GM12865 (cell line): Measurements from ENCODE around the gene EDARADD.
"Not testable (repeated sequence)": the region's sequence is repeated elsewhere in the genome, so short reads cannot be mapped to it uniquely, and the experiment has no call there.

ENCODE experiments used
- DNase-seq: peaks from one replicate; pipeline ENCODE4 v3.0.0; 2010; ENCODE audit warnings: low read depth
- H3K4me3 ChIP-seq: 2 replicates; pipeline ENCODE4 v1.5.1; 2011; ENCODE audit warnings: mild to moderate bottlenecking, low read depth, low read length, control low read depth
- TF ChIP-seq, protein P1 (sequence below): IDR thresholded peaks from 2 replicates; pipeline ENCODE4 v1.5.1; 2011; ENCODE audit warnings: low read length, control low read depth, low read depth, inconsistent platforms; ENCODE audit not compliant: insufficient read depth; ENCODE audit errors: missing control alignments

EDARADD gene

DNA sequence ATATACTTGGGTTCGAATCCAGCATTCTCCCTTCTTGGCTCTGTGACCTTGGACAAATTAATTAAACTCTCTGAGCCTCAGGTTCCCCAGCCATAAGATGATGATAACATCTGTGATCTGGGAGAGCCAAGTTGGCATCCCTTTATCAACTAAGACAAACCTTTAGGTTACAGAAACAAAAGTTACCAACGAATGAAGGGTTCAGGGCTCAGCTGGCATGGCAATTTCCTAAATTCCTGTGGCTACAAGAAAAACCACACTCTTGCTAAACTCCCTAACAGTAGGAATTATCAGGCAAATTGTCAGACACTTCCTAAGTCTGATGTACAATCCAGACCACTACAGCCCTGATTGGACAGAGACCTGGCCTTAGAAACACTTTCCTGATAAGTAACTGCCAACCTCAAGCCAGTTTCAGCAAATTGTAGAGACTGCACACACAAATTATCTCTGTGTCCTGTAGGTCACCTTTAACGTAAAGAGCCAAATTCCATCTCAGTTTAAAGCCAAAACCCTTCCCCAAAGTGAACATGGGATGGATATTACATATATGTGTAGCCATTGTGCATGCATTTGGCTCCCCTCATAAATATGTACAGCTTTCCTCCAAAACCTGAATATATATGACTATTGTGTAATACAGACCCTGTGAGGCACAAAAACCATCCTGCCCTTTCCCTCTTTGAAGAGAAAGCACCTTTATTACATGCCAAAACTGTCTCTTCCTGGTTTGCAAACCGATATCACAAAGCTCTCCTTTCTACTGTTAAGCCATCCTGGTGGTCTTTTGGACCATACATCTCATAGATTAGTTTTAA, 39.5 kb upstream of the EDARADD start:
- H3K4me3 ChIP-seq = no peak overlapping the region
- no peak for DNase-seq
- TF ChIP-seq, protein P1, sequence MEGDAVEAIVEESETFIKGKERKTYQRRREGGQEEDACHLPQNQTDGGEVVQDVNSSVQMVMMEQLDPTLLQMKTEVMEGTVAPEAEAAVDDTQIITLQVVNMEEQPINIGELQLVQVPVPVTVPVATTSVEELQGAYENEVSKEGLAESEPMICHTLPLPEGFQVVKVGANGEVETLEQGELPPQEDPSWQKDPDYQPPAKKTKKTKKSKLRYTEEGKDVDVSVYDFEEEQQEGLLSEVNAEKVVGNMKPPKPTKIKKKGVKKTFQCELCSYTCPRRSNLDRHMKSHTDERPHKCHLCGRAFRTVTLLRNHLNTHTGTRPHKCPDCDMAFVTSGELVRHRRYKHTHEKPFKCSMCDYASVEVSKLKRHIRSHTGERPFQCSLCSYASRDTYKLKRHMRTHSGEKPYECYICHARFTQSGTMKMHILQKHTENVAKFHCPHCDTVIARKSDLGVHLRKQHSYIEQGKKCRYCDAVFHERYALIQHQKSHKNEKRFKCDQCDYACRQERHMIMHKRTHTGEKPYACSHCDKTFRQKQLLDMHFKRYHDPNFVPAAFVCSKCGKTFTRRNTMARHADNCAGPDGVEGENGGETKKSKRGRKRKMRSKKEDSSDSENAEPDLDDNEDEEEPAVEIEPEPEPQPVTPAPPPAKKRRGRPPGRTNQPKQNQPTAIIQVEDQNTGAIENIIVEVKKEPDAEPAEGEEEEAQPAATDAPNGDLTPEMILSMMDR = no peak

DNA sequence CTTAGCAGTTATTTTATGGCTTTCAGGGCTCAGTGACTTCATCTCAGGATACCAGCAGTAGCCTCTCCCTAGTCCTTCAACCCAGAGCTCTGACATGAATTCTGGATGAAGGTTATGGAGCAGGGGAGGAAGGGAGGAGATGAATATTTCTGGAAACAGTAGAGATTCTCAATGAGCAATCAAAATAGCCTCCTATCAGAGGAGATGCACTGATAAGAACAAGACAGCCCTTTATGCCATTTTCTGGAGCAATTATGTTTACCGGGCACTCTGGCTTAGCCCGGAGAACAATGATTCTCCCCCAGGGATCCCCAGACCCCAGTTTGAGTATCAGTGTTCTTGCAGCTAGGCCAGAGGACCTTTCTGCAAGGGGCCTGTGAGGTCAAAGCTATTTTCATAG, 37.9 kb upstream of the EDARADD start:
- TF ChIP-seq, protein P1 = no peak
- H3K4me3 ChIP-seq = no peak overlapping the region
- no peak for DNase-seq

DNA sequence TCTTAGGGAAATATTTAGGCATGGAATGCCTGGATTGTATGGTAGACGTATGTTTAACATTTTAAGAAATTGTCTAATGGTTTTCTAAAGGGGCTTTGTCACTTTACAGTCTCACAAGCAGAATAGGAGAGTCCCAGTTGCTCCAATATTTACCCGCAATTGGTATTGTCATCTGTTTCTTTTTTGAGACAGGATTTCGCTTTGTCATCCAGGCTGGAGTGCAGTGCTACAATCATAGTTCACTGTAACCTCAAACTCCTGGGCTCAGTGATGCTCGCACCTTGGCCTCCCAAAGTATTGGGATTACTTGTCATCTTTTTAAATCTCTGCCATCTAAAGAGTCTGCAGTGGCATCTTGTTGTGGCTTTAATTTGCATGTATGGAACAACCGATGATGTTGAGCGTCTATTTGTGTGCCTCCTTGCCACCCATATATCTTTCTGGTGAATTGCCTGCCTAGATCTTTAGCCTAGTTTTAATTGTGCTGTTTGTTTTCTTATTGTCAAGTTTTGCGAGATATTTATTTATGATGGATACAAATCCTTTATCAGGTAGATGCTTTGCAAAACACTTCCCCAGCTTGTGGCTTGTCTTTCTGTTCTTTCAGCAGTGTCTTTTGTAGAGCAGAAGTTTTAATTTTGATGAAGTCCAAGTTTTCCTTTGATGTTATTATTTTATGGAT, 32.0 kb upstream of the EDARADD start:
- TF ChIP-seq, protein P1 = no peak
- no peak for DNase-seq
- H3K4me3 ChIP-seq = no peak overlapping the region

- no peak for DNase-seq
- TF ChIP-seq, protein P1 = no peak
- no peak overlapping the region for H3K4me3 ChIP-seq
Measured at GRCh38 chr1:236363237-236363636, 30.8 kb upstream of the EDARADD start.

DNA sequence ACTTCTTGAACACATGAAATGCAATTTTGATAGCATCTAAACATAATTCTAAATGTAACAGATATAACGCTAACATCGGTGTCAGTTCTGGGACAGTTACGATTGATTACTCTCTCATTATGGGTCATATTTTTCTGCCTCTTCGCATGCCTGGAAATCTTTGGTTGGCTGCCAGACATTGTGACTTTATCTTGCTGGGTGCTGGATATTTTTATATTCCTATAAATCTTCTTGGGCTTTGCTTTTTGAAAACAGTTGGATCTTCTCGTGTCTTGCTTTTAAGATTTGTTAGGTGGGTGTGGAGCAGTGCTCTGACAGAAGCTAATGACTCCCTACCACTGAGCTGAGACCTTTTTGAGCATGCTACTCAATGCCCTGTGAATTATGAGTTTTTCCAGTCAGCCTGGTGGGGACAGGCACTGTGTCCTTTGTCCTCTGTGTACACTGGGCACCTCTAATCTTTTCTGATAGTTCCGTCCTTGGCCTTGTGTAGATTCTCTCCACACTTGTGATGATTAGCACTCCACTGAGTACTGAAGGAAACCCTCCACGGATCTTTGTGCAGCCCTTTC, 28.0 kb upstream of the EDARADD start:
- no peak for DNase-seq
- H3K4me3 ChIP-seq = no peak overlapping the region
- TF ChIP-seq, protein P1 = no peak

DNA sequence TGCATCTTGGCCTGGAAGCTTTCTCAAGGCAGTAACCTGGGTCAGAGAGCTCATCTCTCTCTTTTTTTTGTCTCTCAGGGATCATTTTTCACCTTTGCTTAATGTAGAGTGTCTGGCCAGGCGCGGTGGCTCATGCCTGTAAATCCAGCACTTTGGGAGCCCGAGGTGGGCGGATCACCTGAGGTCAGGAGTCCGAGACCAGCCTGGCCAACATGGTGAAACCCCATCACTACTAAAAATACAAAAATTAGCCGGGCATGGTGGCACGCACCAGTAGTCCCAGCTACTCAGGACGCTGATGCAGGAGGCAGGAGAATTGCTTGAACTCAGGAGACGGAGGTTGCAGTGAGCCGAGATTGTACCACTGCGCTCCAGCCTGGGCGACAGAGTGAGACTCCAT, 27.4 kb upstream of the EDARADD start:
- H3K4me3 ChIP-seq, DNase-seq: not testable (repeated sequence)

DNA sequence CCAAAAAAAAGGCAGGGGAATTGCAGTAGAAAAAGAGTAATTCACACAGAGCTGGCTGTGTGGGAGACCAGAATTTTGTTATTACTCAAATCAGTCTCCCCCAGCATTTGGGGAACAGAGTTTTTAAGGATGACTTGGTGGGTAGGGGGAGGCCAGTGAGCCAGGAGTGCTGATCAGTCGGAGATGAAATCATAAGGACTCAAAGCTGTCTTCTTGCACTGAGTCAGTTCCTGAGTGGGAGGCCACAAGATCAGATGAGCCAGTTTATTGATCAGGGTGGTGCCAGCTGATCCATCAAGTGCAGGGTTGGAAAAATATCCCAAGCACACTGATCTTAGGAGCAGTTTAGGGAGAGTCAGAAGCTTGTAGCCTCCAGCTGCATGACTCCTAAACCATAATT, 23.7 kb upstream of the EDARADD start:
- TF ChIP-seq, protein P1 = no peak
- DNase-seq = no peak
- H3K4me3 ChIP-seq = no peak overlapping the region
